Measurements from ENCODE around the gene USH2A.

The USH2A gene

DNA sequence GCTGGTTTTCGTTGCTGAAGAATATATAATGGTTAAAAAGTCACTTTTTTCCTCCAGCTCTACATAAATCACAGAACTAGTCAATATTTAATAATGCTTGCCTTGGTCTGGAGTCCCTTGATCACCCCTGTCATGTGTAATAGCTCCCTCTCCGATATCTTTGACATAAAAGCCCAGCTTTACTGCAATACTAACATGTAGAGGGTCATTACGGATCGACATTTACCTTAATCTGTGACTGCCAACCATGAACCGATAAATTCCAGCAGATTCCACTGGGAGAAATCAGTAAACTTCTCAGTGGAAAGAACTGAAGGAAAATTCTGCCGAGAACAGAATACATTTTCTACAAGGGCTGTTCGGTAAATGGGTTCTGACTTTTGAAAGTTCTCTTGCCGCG lies 459.6 kb downstream of the USH2A start:
- TF ChIP-seq ZNF302 (tag by site-specific recombination; IDR thresholded peaks at IDR 0.05; ENCODE audit: low read depth) (no peak), ZBTB1 (tag by site-specific recombination; IDR thresholded peaks at IDR 0.05) (no peak), ZNF121 (tag by site-specific recombination; IDR thresholded peaks at IDR 0.05) (no peak), ZNF747 (tag by site-specific recombination; IDR thresholded peaks at IDR 0.05) (no peak), FEZF1 (tag by site-specific recombination; IDR thresholded peaks at IDR 0.05) (no peak), WT1 (tag by site-specific recombination; IDR thresholded peaks at IDR 0.05) (no peak), ZNF48 (tag by site-specific recombination; IDR thresholded peaks at IDR 0.05) (no peak), ZNF133 (tag by site-specific recombination; IDR thresholded peaks at IDR 0.05) (no peak), IKZF3 (tag by site-specific recombination; IDR thresholded peaks at IDR 0.05) (no peak)
- TF ChIP-seq, protein P1, sequence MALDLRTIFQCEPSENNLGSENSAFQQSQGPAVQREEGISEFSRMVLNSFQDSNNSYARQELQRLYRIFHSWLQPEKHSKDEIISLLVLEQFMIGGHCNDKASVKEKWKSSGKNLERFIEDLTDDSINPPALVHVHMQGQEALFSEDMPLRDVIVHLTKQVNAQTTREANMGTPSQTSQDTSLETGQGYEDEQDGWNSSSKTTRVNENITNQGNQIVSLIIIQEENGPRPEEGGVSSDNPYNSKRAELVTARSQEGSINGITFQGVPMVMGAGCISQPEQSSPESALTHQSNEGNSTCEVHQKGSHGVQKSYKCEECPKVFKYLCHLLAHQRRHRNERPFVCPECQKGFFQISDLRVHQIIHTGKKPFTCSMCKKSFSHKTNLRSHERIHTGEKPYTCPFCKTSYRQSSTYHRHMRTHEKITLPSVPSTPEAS (tag by site-specific recombination; IDR thresholded peaks at IDR 0.05): no peak
- no peaks in the 10 kb centered on the region for H3K9me3 ChIP-seq (ENCODE audit: control insufficient read depth, insufficient read depth, low read depth, low read length)
- H3K4me3 ChIP-seq (ENCODE audit: low read depth, low read length): no peak overlapping the region
- CTCF ChIA-PET: no interaction called here
- H3K4me1 ChIP-seq (ENCODE audit: control insufficient read depth, insufficient read depth, low read length): no peaks in the 10 kb centered on the region
- POLR2A ChIA-PET: no interaction called here
- H3K27ac ChIP-seq (ENCODE audit: extremely low read depth, low read depth, low read length): no peak overlapping the region
- H3K36me3 ChIP-seq (ENCODE audit: control insufficient read depth in 2 of 2, insufficient read depth in 1 of 2, low read length in 2 of 2): no peaks in the 10 kb centered on the region

DNA sequence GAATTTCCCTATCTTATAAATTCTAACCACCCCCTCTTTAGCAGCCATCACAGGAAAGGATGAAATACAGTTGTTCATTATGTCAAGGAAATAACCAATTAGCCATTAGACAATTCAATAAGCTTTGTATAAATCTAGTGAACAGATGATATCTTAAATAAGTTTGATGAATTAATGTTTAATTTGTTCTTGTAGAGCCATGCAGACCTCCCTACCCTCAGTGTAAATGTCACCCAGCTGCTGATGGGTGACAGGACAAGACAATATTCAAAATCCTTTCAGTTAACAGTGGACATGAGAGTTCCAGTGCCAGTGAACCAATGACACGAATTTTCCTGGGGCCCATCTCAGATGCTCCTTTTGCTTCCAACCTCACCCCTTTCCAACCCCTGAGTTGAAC lies 460.2 kb downstream of the USH2A start:
- TF ChIP-seq ZNF514 (tag by site-specific recombination; IDR thresholded peaks at IDR 0.05) (no peak), TRIM28 (IDR thresholded peaks at IDR 0.05; ENCODE audit: borderline replicate concordance, low read length) (no peak), ZNF248 (tag by site-specific recombination; IDR thresholded peaks at IDR 0.05) (no peak), ZNF335 (tag by site-specific recombination; conservative IDR thresholded peaks at IDR 0.05) (no peak), ZNF654 (tag by site-specific recombination; IDR thresholded peaks at IDR 0.05; ENCODE audit: low read depth) (no peak), ZNF302 (tag by site-specific recombination; IDR thresholded peaks at IDR 0.05; ENCODE audit: low read depth) (no peak)
- TF ChIP-seq, protein P2, sequence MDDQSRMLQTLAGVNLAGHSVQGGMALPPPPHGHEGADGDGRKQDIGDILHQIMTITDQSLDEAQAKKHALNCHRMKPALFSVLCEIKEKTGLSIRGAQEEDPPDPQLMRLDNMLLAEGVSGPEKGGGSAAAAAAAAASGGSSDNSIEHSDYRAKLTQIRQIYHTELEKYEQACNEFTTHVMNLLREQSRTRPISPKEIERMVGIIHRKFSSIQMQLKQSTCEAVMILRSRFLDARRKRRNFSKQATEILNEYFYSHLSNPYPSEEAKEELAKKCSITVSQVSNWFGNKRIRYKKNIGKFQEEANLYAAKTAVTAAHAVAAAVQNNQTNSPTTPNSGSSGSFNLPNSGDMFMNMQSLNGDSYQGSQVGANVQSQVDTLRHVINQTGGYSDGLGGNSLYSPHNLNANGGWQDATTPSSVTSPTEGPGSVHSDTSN (CRISPR knock-in tag; IDR thresholded peaks at IDR 0.05): no peak
- POLR2A ChIA-PET: no interaction called here
- Histone ChIP-seq H3K27ac (ENCODE audit: extremely low read depth, low read depth, low read length) (no peak overlapping the region), H3K4me1 (ENCODE audit: control insufficient read depth, insufficient read depth, low read length) (no peaks in the 10 kb centered on the region), H3K36me3 (ENCODE audit: control insufficient read depth in 2 of 2, insufficient read depth in 1 of 2, low read length in 2 of 2) (no peaks in the 10 kb centered on the region), H3K4me3 (ENCODE audit: low read depth, low read length) (no peak overlapping the region), H3K9me3 (ENCODE audit: control insufficient read depth, insufficient read depth, low read depth, low read length) (no peaks in the 10 kb centered on the region)
- CTCF ChIA-PET: no interaction called here

DNA sequence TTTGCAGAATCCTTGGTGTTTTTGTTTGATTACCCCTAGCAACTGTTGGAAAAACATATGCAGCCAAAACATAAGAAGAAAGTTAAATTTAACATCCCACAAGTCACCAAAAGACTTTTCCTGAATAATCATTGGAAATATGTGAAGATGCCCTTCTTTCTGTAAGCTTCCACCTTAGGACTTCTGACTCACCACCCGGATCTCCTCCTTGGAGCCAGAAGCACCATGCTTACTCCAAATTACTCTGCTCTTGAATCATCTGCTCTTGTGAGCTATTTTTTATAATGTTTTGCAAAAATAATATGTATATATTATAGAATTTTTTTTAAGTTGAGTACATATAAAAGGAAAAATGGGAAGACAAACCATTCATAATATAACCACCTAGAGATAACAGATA lies 464.4 kb downstream of the USH2A start:
- Histone ChIP-seq H3K4me1 (ENCODE audit: control insufficient read depth, insufficient read depth, low read length) (no peaks in the 10 kb centered on the region), H3K36me3 (ENCODE audit: control insufficient read depth in 2 of 2, insufficient read depth in 1 of 2, low read length in 2 of 2) (no peaks in the 10 kb centered on the region), H3K27ac (ENCODE audit: extremely low read depth, low read depth, low read length) (no peak overlapping the region), H3K4me3 (ENCODE audit: low read depth, low read length) (no peak overlapping the region), H3K9me3 (ENCODE audit: control insufficient read depth, insufficient read depth, low read depth, low read length) (no peaks in the 10 kb centered on the region)
- ChIA-PET POLR2A (no interaction called here), CTCF (no interaction called here)
- TF ChIP-seq, protein P3, sequence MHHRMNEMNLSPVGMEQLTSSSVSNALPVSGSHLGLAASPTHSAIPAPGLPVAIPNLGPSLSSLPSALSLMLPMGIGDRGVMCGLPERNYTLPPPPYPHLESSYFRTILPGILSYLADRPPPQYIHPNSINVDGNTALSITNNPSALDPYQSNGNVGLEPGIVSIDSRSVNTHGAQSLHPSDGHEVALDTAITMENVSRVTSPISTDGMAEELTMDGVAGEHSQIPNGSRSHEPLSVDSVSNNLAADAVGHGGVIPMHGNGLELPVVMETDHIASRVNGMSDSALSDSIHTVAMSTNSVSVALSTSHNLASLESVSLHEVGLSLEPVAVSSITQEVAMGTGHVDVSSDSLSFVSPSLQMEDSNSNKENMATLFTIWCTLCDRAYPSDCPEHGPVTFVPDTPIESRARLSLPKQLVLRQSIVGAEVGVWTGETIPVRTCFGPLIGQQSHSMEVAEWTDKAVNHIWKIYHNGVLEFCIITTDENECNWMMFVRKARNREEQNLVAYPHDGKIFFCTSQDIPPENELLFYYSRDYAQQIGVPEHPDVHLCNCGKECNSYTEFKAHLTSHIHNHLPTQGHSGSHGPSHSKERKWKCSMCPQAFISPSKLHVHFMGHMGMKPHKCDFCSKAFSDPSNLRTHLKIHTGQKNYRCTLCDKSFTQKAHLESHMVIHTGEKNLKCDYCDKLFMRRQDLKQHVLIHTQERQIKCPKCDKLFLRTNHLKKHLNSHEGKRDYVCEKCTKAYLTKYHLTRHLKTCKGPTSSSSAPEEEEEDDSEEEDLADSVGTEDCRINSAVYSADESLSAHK (tag by site-specific recombination; IDR thresholded peaks at IDR 0.05): no peak
- TF ChIP-seq ZNF544 (tag by site-specific recombination; IDR thresholded peaks at IDR 0.05) (no peak), ZNF335 (tag by site-specific recombination; conservative IDR thresholded peaks at IDR 0.05) (no peak), SETDB1 (IDR thresholded peaks at IDR 0.05; ENCODE audit: insufficient read length, low read length) (no peak), ZNF157 (tag by site-specific recombination; IDR thresholded peaks at IDR 0.05) (no peak), ZNF138 (tag by site-specific recombination; IDR thresholded peaks at IDR 0.05; ENCODE audit: borderline replicate concordance) (no peak), SP2 (tag by site-specific recombination; IDR thresholded peaks at IDR 0.05) (no peak)
- TF ChIP-seq, protein P4, sequence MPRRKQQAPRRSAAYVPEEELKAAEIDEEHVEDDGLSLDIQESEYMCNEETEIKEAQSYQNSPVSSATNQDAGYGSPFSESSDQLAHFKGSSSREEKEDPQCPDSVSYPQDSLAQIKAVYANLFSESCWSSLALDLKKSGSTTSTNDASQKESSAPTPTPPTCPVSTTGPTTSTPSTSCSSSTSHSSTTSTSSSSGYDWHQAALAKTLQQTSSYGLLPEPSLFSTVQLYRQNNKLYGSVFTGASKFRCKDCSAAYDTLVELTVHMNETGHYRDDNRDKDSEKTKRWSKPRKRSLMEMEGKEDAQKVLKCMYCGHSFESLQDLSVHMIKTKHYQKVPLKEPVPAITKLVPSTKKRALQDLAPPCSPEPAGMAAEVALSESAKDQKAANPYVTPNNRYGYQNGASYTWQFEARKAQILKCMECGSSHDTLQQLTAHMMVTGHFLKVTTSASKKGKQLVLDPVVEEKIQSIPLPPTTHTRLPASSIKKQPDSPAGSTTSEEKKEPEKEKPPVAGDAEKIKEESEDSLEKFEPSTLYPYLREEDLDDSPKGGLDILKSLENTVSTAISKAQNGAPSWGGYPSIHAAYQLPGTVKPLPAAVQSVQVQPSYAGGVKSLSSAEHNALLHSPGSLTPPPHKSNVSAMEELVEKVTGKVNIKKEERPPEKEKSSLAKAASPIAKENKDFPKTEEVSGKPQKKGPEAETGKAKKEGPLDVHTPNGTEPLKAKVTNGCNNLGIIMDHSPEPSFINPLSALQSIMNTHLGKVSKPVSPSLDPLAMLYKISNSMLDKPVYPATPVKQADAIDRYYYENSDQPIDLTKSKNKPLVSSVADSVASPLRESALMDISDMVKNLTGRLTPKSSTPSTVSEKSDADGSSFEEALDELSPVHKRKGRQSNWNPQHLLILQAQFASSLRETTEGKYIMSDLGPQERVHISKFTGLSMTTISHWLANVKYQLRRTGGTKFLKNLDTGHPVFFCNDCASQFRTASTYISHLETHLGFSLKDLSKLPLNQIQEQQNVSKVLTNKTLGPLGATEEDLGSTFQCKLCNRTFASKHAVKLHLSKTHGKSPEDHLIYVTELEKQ (tag by site-specific recombination; IDR thresholded peaks at IDR 0.05; ENCODE audit: borderline replicate concordance): no peak
- TF ChIP-seq, protein P5, sequence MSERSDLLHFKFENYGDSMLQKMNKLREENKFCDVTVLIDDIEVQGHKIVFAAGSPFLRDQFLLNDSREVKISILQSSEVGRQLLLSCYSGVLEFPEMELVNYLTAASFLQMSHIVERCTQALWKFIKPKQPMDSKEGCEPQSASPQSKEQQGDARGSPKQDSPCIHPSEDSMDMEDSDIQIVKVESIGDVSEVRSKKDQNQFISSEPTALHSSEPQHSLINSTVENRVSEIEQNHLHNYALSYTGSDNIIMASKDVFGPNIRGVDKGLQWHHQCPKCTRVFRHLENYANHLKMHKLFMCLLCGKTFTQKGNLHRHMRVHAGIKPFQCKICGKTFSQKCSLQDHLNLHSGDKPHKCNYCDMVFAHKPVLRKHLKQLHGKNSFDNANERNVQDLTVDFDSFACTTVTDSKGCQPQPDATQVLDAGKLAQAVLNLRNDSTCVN (tag by site-specific recombination; optimal IDR thresholded peaks at IDR 0.05): no peak

Data from HEK293 (cell line).